GM19193 (cell line): Measurements from ENCODE around the gene SPAG8.

Source experiments
- POLR2A ChIP-seq: IDR thresholded peaks from 4 replicates; pipeline ENCODE4 v1.6.1; 2011; ENCODE audit not compliant: insufficient read depth, insufficient read length; ENCODE audit errors: extremely low read depth

SPAG8 gene

GRCh38 chr9:35801328-35802128 is 10.5 kb downstream of the SPAG8 start:
- no peak for TF ChIP-seq POLR2A

GRCh38 chr9:35800530-35800929 is 11.5 kb downstream of the SPAG8 start:
- TF ChIP-seq POLR2A = no peak

DNA sequence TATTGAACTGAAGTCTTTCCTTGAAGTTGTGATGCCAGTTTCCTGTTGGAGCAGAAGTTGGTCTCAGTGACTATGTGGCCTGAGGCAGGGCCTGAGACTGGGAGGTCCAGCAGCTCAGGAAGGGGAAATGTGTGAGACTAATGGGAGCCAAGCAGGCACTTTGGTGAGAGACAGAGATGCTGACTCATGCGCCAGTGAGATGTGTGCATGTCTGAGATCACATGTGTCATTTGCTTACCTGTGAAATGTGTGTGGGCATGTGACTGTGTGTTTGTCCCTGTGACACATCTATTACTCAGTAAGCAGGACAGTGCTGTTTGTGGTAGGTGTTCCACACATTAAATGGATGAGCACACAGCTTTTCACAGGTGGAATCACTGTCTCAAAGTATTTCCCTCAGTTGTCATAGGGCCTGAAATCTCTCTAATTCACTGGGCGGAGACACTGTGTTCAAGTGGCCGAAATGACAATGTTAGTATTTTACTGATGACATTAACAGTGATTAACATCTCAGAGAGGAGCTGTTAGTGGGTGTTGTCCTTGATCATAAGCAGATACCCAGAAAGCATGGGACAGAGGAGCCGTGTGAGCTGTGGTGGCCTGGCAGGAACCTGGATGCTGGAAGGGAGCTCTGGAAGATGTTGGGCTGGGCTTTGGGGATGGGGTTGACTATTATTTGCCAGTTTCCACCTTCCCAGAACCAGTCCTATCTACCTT is 13.2 kb downstream of the SPAG8 start:
- no peak for TF ChIP-seq POLR2A

DNA sequence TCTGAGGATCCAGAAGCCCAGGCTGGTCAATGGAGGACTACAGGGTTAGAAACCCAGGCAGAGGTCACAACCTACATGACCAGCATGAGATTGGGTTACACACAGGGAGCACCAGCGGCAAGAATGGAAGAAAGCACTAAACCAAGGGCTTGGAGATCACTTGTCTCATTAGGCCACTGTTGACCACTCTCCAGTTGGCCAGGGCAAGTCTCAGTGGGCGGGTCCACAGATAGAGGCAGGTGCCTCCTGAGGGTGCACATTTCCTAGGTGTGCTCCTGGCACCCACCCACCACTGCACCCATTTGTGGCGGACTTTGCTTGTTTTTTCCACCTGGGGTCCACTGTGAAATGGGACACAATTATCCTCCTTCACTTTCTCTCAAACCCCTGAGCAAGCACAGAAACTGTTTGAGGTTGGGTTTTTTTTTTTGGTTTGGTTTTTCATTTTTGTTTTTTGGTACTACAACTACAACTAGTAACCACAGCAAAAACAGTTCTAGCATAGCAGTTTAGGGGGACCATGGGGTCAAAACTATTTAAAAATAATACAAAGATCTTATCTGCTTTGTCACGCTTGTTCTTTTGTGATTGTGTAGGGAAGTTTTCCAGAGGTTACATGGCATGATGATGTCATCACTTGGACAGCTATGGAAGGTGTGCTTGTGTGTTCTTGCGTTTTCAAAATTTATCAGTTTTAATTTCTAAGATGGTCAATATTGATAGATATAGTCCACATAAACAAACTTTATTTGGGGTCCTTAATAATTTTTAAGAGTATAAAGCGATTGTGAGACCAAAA is 14.6 kb downstream of the SPAG8 start:
- no peak for TF ChIP-seq POLR2A

GRCh38 chr9:35795695-35796094 is 16.4 kb downstream of the SPAG8 start:
- TF ChIP-seq POLR2A = no peak

GRCh38 chr9:35793461-35793860 is 18.6 kb downstream of the SPAG8 start:
- no peak for TF ChIP-seq POLR2A

GRCh38 chr9:35792826-35793225 is 19.2 kb downstream of the SPAG8 start:
- no peak for TF ChIP-seq POLR2A

DNA sequence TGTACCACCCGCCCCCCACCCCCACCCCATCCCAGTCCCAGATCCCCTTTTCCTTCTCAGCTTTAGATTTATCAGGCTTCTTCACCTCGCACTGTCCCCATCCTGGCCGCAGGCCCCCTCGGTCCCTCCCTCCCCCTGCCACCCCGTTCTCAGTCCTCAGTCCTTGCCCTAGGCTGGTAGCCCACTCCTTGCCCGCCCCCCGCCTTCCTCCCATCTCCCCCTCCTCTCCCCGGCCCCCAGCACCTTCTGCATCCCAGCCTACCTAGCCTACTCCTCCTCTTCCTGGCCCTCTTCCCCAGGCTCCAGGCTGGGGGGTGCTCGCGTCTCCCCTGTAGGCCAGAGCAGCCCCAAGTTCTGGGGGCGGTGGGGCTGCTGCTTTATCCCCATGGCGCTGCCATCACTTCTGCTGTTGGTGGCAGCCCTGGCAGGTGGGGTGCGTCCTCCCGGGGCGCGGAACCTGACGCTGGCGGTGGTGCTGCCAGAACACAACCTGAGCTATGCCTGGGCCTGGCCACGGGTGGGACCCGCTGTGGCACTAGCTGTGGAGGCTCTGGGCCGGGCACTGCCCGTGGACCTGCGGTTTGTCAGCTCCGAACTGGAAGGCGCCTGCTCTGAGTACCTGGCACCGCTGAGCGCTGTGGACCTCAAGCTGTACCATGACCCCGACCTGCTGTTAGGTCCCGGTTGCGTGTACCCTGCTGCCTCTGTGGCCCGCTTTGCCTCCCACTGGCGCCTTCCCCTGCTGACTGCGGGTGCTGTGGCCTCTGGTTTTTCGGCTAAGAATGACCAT is 19.8 kb downstream of the SPAG8 start:
- TF ChIP-seq POLR2A = no peak

GRCh38 chr9:35791297-35791921 is 20.7 kb downstream of the SPAG8 start, which contains the start of gene NPR2:
TSS of gene NPR2 (plus strand) at chr9:35791591. CDS start at chr9:35792409, 818 bp downstream.
- no peak for TF ChIP-seq POLR2A

GRCh38 chr9:35790385-35791296 is 21.4 kb downstream of the SPAG8 start:
- TF ChIP-seq POLR2A = no peak

- no peak for TF ChIP-seq POLR2A
Measured at GRCh38 chr9:35790025-35790384, 22.1 kb downstream of the SPAG8 start.

GRCh38 chr9:35789541-35789940 is 22.5 kb downstream of the SPAG8 start:
- TF ChIP-seq POLR2A = no peak

GRCh38 chr9:35783418-35783817 is 28.6 kb downstream of the SPAG8 start:
- TF ChIP-seq POLR2A = no peak

DNA sequence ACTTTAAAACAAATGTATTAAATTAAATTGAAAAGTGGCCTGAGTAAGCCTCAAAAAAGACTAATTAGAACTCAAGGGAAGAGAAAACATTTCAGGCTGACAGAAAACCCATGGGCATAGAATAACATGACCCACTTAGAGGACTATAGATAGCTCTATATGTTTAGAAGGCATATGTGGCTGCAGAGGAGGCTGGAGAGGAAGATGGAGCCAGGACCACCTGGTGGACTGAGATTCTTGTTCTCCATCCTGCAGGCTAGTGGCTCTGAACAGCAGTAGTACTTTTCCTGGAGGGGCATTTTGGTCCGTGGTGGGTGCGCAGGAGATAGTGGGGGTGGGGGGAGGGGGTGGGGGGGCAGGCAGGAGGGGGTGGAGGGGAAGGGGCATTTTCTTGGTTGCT is 31.0 kb downstream of the SPAG8 start:
- no peak for TF ChIP-seq POLR2A

DNA sequence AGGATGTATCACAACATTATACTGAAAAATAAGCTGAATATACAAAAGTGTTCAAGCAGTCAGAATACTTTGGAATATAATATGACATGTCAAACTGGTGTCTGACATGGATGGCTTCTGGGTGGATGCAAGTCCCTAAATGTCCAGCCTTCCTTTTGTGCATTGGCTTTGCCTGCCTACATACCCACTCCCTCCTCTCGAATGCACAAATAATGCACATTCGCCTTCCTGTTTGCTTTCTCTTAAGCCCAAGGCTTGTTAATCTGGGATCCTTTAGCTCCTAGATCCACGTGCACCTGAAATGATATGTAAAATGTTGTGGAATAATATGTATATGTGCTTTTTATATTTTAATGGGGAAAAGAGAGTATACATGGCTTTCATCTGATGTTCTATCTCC is 33.6 kb downstream of the SPAG8 start:
- no peak for TF ChIP-seq POLR2A
